GM12891 (cell line): ENCODE data around the gene NUDT9.
"Not testable (repeated sequence)": the region's sequence is repeated elsewhere in the genome, so short reads cannot be mapped to it uniquely, and the experiment has no call there.

Experiments
- POLR2A ChIP-seq: IDR thresholded peaks from 2 replicates; pipeline ENCODE4 v1.6.1; 2011; ENCODE audit warnings: low read depth, low read length, control low read depth
- POLR2AphosphoS5 ChIP-seq: IDR thresholded peaks from 2 replicates; pipeline ENCODE4 v1.6.1; 2011; ENCODE audit warnings: low read depth, low read length, control low read depth
- POU2F2 ChIP-seq: IDR thresholded peaks from 2 replicates; pipeline ENCODE4 v1.6.1; 2011; ENCODE audit warnings: low read depth, mild to moderate bottlenecking, control low read depth, low read length, moderate library complexity

GRCh38 chr4:87446375-87446774, 24.0 kb downstream of the NUDT9 start:
- TF ChIP-seq POLR2A, POLR2AphosphoS5, POU2F2: not testable (repeated sequence)
